HG03139 (cell line): ENCODE measurements around the gene S100G.
"Not testable (repeated sequence)": the region's sequence is repeated elsewhere in the genome, so short reads cannot be mapped to it uniquely, and the experiment has no call there.

Experiments
- ATAC-seq: cut with Tn5 transposase; IDR thresholded peaks from one replicate; pipeline ENCODE4 v1.9.1; 2021; ENCODE audit not compliant: unreplicated experiment

The S100G gene

GRCh38 chrX:16649858-16650257 is at the start of gene S100G:
Gene S100G (plus strand): TSS chrX:16650158. CDS start chrX:16651007, 849 bp downstream.
- no peak for ATAC-seq

GRCh38 chrX:16601885-16602284 is 48.1 kb upstream of the S100G start:
- no peak for ATAC-seq

GRCh38 chrX:16603235-16603634 is 46.7 kb upstream of the S100G start:
- ATAC-seq, result not testable (repeated sequence)

- no peak for ATAC-seq
These were observed 46.1 kb upstream of the S100G start for GRCh38 chrX:16603822-16604221.

- ATAC-seq, result no peak
These were observed 45.6 kb upstream of the S100G start for GRCh38 chrX:16604337-16604736.

GRCh38 chrX:16606142-16606720 is 43.7 kb upstream of the S100G start:
- no peak for ATAC-seq

- no peak for ATAC-seq
These were observed 39.8 kb upstream of the S100G start for GRCh38 chrX:16610121-16610621.

- ATAC-seq, result not testable (repeated sequence)
These were observed 39.3 kb upstream of the S100G start for GRCh38 chrX:16610654-16611053.

- no peak for ATAC-seq
These were observed 37.6 kb upstream of the S100G start for GRCh38 chrX:16612257-16612897.

GRCh38 chrX:16617382-16617781 is 32.6 kb upstream of the S100G start:
- ATAC-seq, result no peak

- ATAC-seq, result no peak
These were observed 31.5 kb upstream of the S100G start for GRCh38 chrX:16618422-16618821.

- no peak for ATAC-seq
These were observed 30.9 kb upstream of the S100G start for GRCh38 chrX:16619024-16619423.

GRCh38 chrX:16628511-16628910 is 21.4 kb upstream of the S100G start:
- not testable (repeated sequence) for ATAC-seq

- no peak for ATAC-seq
These were observed 20.9 kb upstream of the S100G start for GRCh38 chrX:16628946-16629595.

GRCh38 chrX:16629909-16630308 is 20.0 kb upstream of the S100G start:
- ATAC-seq, result no peak

- ATAC-seq, result no peak
These were observed 16.2 kb upstream of the S100G start for GRCh38 chrX:16633754-16634153.

- ATAC-seq, result no peak
These were observed 14.9 kb upstream of the S100G start for GRCh38 chrX:16635040-16635439.

- ATAC-seq, result no peak
These were observed 14.4 kb upstream of the S100G start for GRCh38 chrX:16635596-16635995.

- no peak for ATAC-seq
These were observed 11.4 kb upstream of the S100G start for GRCh38 chrX:16638533-16638932.

- ATAC-seq, result no peak
These were observed 10.0 kb upstream of the S100G start for GRCh38 chrX:16639966-16640365.

GRCh38 chrX:16640823-16641222 is 9.1 kb upstream of the S100G start:
- no peak for ATAC-seq

GRCh38 chrX:16643176-16643575 is 6.8 kb upstream of the S100G start:
- ATAC-seq, result no peak
